Pancreas (tissue), 10 donors: ENCODE data around the gene DEUP1. TPM values are rescaled to one million over a fixed set of nuclear protein-coding genes. Genes with fewer than 3 reads are reported as not detected.

Experiments used
- ATAC-seq, 4 donors: fragments of 200-7000 bp; cut with Tn5 transposase; one replicate each; pipeline versions ENCODE4 v1.8.0 to v1.9.1; 2020; ENCODE audit warnings: mild to moderate bottlenecking in 4 of 4, moderate library complexity in 4 of 4
- DNase-seq, 6 donors: peaks; one replicate each; pipeline ENCODE4 v3.0.0-alpha.2; 2020
- FAIRE-seq: peaks from 2 replicates; lab custom pipeline; 2012; peaks lifted over from hg19 to GRCh38; lab: Jason Lieb, UNC
- H3K27ac ChIP-seq, 4 donors: fragments of 200-600 bp; sonication (generic); 1 replicate in 3 of 4; 2 replicates in 1 of 4; pipeline versions ENCODE4 v1.5.0 to v1.8.0; 2020
- H3K27me3 ChIP-seq, 4 donors: fragments of 200-600 bp; one replicate each; pipeline ENCODE4 v1.8.0; 2021
- H3K36me3 ChIP-seq, 3 donors: fragments of 200-600 bp; sonication (generic) in 1 of 3; one replicate each; pipeline versions ENCODE4 v1.5.0 to v1.8.0; 2020 to 2021
- H3K4me1 ChIP-seq, 3 donors: fragments of 200-600 bp; one replicate each; pipeline ENCODE4 v1.8.0; 2021
- H3K4me3 ChIP-seq, 4 donors: fragments of 200-600 bp; sonication (generic) in 2 of 4; one replicate each; pipeline versions ENCODE4 v1.5.0 to v1.8.0; 2020 to 2021
- H3K9me3 ChIP-seq, 4 donors: fragments of 200-600 bp; one replicate each; pipeline ENCODE4 v1.8.0; 2021
- CTCF ChIP-seq, 4 donors: fragments of 200-600 bp; sonication (generic) in 3 of 4; IDR thresholded peaks; one replicate each; pipeline versions ENCODE4 v1.5.0 to v1.8.0; 2021; ENCODE audit warnings: antibody characterized with exemption in 4 of 4
- WGBS, 2 donors: extraction: QIAGEN DNeasy Blood & Tissue Kit; methylation state at CpG; one replicate each; pipeline ENCODE4 v1.1.7; 2013; 5-methylcytosine and 5-hydroxymethylcytosine counted together
- intact Hi-C, 3 donors: fragments of 100-400 bp; cut with DNase I; formaldehyde crosslinking; loops; one replicate each; pipeline versions ENCODE4 v1.11.1 to v1.14.2; 2022
- polyA plus RNA-seq, 2 donors: library from polyadenylated mRNA; stranded (reverse); fragments of 200-250 nt; gene quantifications; one replicate each; pipeline ENCODE4 v1.2.3, GENCODE V29; 2013
- total RNA-seq, 6 donors: library from RNA; stranded (reverse); fragmentation: NEBNext Ultra II Directional in 4 of 6; extraction: Animal tissue kit (Norgen Biotek cat#: 25700) in 4 of 6; gene quantifications; one replicate each; pipeline versions ENCODE4 v1.2.1 to v1.2.4, GENCODE V29; 2021 to 2023
- donor health status: healthy with polysubstance abuse.
- donor health status: DM: no; HTN: no; CAD: no; lungs with moderate emphysema.
- donor health status: DM: no; HTN: no; CAD: no.
- donor health status: control.
- donor health status: control.
- donor health status: Bipolar disorder and iron deficiency.
- donor health status: DM: yes; HTN: yes; CAD: no.
- donor health status: DM: no; HTN: no; CAD: no.
- donor health status: DM: no; HTN: no; CAD: no.
- donor health status: DM: yes; HTN: yes; CAD: no.

Gene DEUP1
- total and polyA plus RNA-seq, 8 donors = 0.12 to 1.1 (median 0.28) TPM; not detected in 1

GRCh38 chr11:93468290-93468689 is 137.7 kb downstream of the DEUP1 start:
- no peak for TF ChIP-seq CTCF (IDR thresholded peaks at IDR 0.05)
- Histone ChIP-seq H3K27ac (no peak overlapping the region), H3K9me3 (no peaks in the 10 kb centered on the region), H3K4me1 (peaks cover 0 to 9% (median 7%) of the 10 kb centered on the region in 3 donors), H3K4me3 (no peak overlapping the region), H3K36me3 (no peaks in the 10 kb centered on the region), H3K27me3 (no peaks in the 10 kb centered on the region)
- no peak for DNase-seq
- FAIRE-seq = no peak
- intact Hi-C loops = no loop called here
- ATAC-seq = peak; percentile 51 to 77 (median 62)
- 42 to 48% methylated on average over 5 of the region's 5 CpGs for WGBS, 2 donors

GRCh38 chr11:93474123-93474522 is 143.6 kb downstream of the DEUP1 start:
- peaks cover 0 to 4% (median under 1%) of the 10 kb centered on the region in 3 donors for H3K4me1 ChIP-seq
- H3K27ac ChIP-seq = no peak overlapping the region
- H3K27me3 ChIP-seq = no peaks in the 10 kb centered on the region
- ATAC-seq (peak in 2 of 4 donors; percentile 16 to 28), DNase-seq (no peak), FAIRE-seq (no peak)
- no peak overlapping the region for H3K4me3 ChIP-seq
- no peaks in the 10 kb centered on the region for H3K36me3 ChIP-seq
- no peak for TF ChIP-seq CTCF (IDR thresholded peaks at IDR 0.05)
- WGBS, 2 donors = 81 to 82% methylated on average over 1 of the region's 1 CpG
- intact Hi-C loops = no loop called here
- H3K9me3 ChIP-seq = no peaks in the 10 kb centered on the region

- DNase-seq = no peak
- Histone ChIP-seq H3K27me3 (no peaks in the 10 kb centered on the region), H3K4me3 (no peak overlapping the region), H3K36me3 (no peaks in the 10 kb centered on the region), H3K27ac (no peak overlapping the region), H3K9me3 (no peaks in the 10 kb centered on the region), H3K4me1 (no peaks in the 10 kb centered on the region)
- ATAC-seq = no peak
- FAIRE-seq = no peak
- intact Hi-C loops = no loop called here
- no peak for TF ChIP-seq CTCF (IDR thresholded peaks at IDR 0.05)
- WGBS, 2 donors = 73 to 75% methylated on average over 3 of the region's 3 CpGs
These were observed 146.3 kb downstream of the DEUP1 start for GRCh38 chr11:93476796-93477195.

- FAIRE-seq (no peak), ATAC-seq (no peak), DNase-seq (no peak)
- no peak for TF ChIP-seq CTCF (IDR thresholded peaks at IDR 0.05)
- no peaks in the 10 kb centered on the region for H3K27me3 ChIP-seq
- H3K9me3 ChIP-seq = no peaks in the 10 kb centered on the region
- intact Hi-C loops = no loop called here
- WGBS, 2 donors = 91 to 94% methylated on average over 11 of the region's 11 CpGs
- H3K27ac ChIP-seq = no peak overlapping the region
- no peaks in the 10 kb centered on the region for H3K36me3 ChIP-seq
- H3K4me1 ChIP-seq = no peaks in the 10 kb centered on the region
- H3K4me3 ChIP-seq = no peak overlapping the region
These were observed 147.2 kb downstream of the DEUP1 start for GRCh38 chr11:93477684-93478234.

GRCh38 chr11:93478841-93479240 is 148.3 kb downstream of the DEUP1 start:
- WGBS, 2 donors = 94 to 98% methylated on average over 19 of the region's 19 CpGs

More at GRCh38 chr11:93478841-93479240, 148.3 kb downstream of the DEUP1 start:
- no peak for DNase-seq
- intact Hi-C loops = no loop called here
- no peak for ATAC-seq
- Histone ChIP-seq H3K9me3 (no peaks in the 10 kb centered on the region), H3K27me3 (no peaks in the 10 kb centered on the region), H3K27ac (no peak overlapping the region), H3K4me1 (no peaks in the 10 kb centered on the region), H3K36me3 (no peaks in the 10 kb centered on the region), H3K4me3 (no peak overlapping the region)
- no peak for TF ChIP-seq CTCF (IDR thresholded peaks at IDR 0.05)
- FAIRE-seq = no peak
